Stimulated activated naive CD4-positive, alpha-beta T cell treated with Interleukin-2 at 50 U/mL for 16 hours (primary cell): ENCODE results near the gene ARHGAP45.
"Not testable (repeated sequence)": the region's sequence is repeated elsewhere in the genome, so short reads cannot be mapped to it uniquely, and the experiment has no call there.

Source experiments
- DNase-seq: peaks from one replicate; lab custom pipeline; 2025; lab: John Stamatoyannopoulos, UW

The ARHGAP45 gene

GRCh38 chr19:1105008-1105872 lies 38.3 kb downstream of the ARHGAP45 start:
- DNase-seq = no peak

GRCh38 chr19:1105873-1106840 lies 39.2 kb downstream of the ARHGAP45 start:
- DNase-seq = no peak

GRCh38 chr19:1106841-1107660 lies 40.1 kb downstream of the ARHGAP45 start:
- no peak for DNase-seq

GRCh38 chr19:1107661-1108261 lies 40.8 kb downstream of the ARHGAP45 start:
- DNase-seq = no peak

- no peak for DNase-seq
Observed at GRCh38 chr19:1108291-1109031, 41.5 kb downstream of the ARHGAP45 start.

GRCh38 chr19:1109032-1109551 lies 42.1 kb downstream of the ARHGAP45 start:
- no peak for DNase-seq

GRCh38 chr19:1109697-1110671 lies 43.0 kb downstream of the ARHGAP45 start:
- DNase-seq = no peak

GRCh38 chr19:1110809-1111640 lies 44.1 kb downstream of the ARHGAP45 start:
- DNase-seq = no peak

GRCh38 chr19:1111641-1112267 lies 44.8 kb downstream of the ARHGAP45 start:
- no peak for DNase-seq

GRCh38 chr19:1112268-1113029 lies 45.5 kb downstream of the ARHGAP45 start:
- DNase-seq = no peak

- peak; percentile 74 for DNase-seq
Observed at GRCh38 chr19:1113030-1113985, 46.3 kb downstream of the ARHGAP45 start.

GRCh38 chr19:1113986-1114483 lies 47.1 kb downstream of the ARHGAP45 start:
- DNase-seq = no peak

GRCh38 chr19:1114728-1115127 lies 47.8 kb downstream of the ARHGAP45 start:
- not testable (repeated sequence) for DNase-seq

GRCh38 chr19:1115646-1116420 lies 48.9 kb downstream of the ARHGAP45 start:
- no peak for DNase-seq
